NCI-H2107 treated with DMSO at 0.1 percent for 48 hours (cell line): ENCODE data around the gene KIAA1755.

ENCODE experiments used
- DNase-seq: peaks from one replicate; lab custom pipeline; 2025; ENCODE audit not compliant: unreplicated experiment; lab: John Stamatoyannopoulos, UW

KIAA1755 gene

GRCh38 chr20:38168791-38169589 lies 91.5 kb downstream of the KIAA1755 start:
- no peak for DNase-seq

- DNase-seq, result no peak
Measured at GRCh38 chr20:38167851-38168760, 92.4 kb downstream of the KIAA1755 start.

GRCh38 chr20:38167328-38167850 lies 93.1 kb downstream of the KIAA1755 start:
- no peak for DNase-seq

GRCh38 chr20:38166703-38167233 lies 93.8 kb downstream of the KIAA1755 start:
- no peak for DNase-seq

- DNase-seq, result no peak
Measured at GRCh38 chr20:38165966-38166702, 94.4 kb downstream of the KIAA1755 start.

- peak; percentile 6 for DNase-seq
Measured at GRCh38 chr20:38165089-38165965, 95.2 kb downstream of the KIAA1755 start, which contains the start of gene TGM2. TGM2 (minus strand) TSS chr20:38165270; CDS start chr20:38165198, 72 bp downstream.

- no peak for DNase-seq
Measured at GRCh38 chr20:38164624-38165088, 95.9 kb downstream of the KIAA1755 start.

- no peak for DNase-seq
Measured at GRCh38 chr20:38164069-38164468, 96.5 kb downstream of the KIAA1755 start.

- no peak for DNase-seq
Measured at GRCh38 chr20:38162878-38163875, 97.4 kb downstream of the KIAA1755 start.

- no peak for DNase-seq
Measured at GRCh38 chr20:38162149-38162548, 98.4 kb downstream of the KIAA1755 start.

GRCh38 chr20:38161412-38161774 lies 99.1 kb downstream of the KIAA1755 start:
- DNase-seq, result no peak
